ENCODE results near the gene AUTS2. TPM values are rescaled to one million over a fixed set of nuclear protein-coding genes. Genes with fewer than 3 reads are reported as not detected.

AUTS2 gene
- total RNA-seq, 4 donors from 2014 or later, result 14.9 to 27.2 (median 17.5) TPM

DNA sequence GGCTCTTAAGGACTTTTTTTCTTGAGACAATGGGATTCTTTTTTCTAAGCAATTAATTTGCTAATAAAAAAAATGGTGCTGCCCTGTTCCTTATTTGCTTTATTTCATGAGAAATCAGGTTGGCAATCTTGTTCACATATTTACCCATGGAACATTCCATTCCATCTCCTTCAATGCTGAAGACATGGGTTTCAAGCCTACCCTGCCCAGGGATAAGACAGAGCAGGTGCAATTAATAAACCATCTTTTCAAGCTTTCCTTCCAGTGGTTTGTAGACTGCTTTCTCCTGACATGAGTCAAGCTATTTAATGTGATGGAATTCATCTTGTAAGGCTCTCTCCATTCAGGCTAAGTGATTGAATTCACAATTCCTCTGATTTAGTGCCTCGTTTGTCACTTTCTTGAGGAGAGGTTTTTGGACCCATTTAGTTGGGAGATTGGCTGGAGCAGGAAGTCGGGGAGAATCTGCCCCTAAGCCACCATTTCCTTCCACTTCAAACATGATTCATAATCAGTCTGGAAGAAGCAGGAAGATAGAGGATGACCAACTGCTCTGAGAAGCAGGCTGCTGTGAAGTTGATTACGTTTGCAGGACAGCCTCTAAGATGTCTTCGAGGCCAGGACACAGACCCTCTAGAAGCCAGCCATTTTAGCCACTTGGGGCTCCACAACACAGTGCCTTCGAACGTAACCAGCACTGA lies 981.3 kb downstream of the AUTS2 start:
- WGBS, 2 donors, result 87 to 90% methylated on average over 6 of the region's 6 CpGs
- no peak for TF ChIP-seq POLR2A (IDR thresholded peaks at IDR 0.05)
- no peak for TF ChIP-seq CTCF (IDR thresholded peaks at IDR 0.05)
- no peaks in the 10 kb centered on the region for H3K27me3 ChIP-seq

GRCh38 chr7:70580161-70580560 lies 981.9 kb downstream of the AUTS2 start:
- H3K9me3 ChIP-seq, result no peaks in the 10 kb centered on the region
- TF ChIP-seq POLR2A (IDR thresholded peaks at IDR 0.05) (no peak), CTCF (IDR thresholded peaks at IDR 0.05) (no peak)
- H3K4me3 ChIP-seq (replicated peaks in 1 of 3), result no peak overlapping the region
- intact Hi-C loops (cut with DNase I), result no loop called here
- H3K4me1 ChIP-seq, result no peaks in the 10 kb centered on the region
- no peak for DNase-seq
- H3K27ac ChIP-seq, result no peak overlapping the region
- H3K27me3 ChIP-seq, result no peaks in the 10 kb centered on the region
- no peaks in the 10 kb centered on the region for H3K36me3 ChIP-seq
- 85 to 89% methylated on average over 6 of the region's 6 CpGs for WGBS, 2 donors

More for the DNA sequence above, 981.3 kb downstream of the AUTS2 start:
- no peak overlapping the region for H3K27ac ChIP-seq
- no peaks in the 10 kb centered on the region for H3K4me1 ChIP-seq
- no peaks in the 10 kb centered on the region for H3K9me3 ChIP-seq
- DNase-seq, result no peak
- intact Hi-C loops (cut with DNase I), result no loop called here
- H3K36me3 ChIP-seq, result no peaks in the 10 kb centered on the region
- no peak overlapping the region for H3K4me3 ChIP-seq (replicated peaks in 1 of 3)

- no peak overlapping the region for H3K27ac ChIP-seq
- TF ChIP-seq POLR2A (IDR thresholded peaks at IDR 0.05) (no peak), CTCF (IDR thresholded peaks at IDR 0.05) (no peak)
- intact Hi-C loops (cut with DNase I), result no loop called here
- DNase-seq, result no peak
- no peak overlapping the region for H3K4me3 ChIP-seq (replicated peaks in 1 of 3)
- H3K9me3 ChIP-seq, result no peaks in the 10 kb centered on the region
- 83 to 89% methylated on average over 18 of the region's 18 CpGs for WGBS, 2 donors
- no peaks in the 10 kb centered on the region for H3K36me3 ChIP-seq
- H3K27me3 ChIP-seq, result no peaks in the 10 kb centered on the region
- H3K4me1 ChIP-seq, result no peaks in the 10 kb centered on the region
Observed at GRCh38 chr7:70582927-70583895, 984.9 kb downstream of the AUTS2 start.

DNA sequence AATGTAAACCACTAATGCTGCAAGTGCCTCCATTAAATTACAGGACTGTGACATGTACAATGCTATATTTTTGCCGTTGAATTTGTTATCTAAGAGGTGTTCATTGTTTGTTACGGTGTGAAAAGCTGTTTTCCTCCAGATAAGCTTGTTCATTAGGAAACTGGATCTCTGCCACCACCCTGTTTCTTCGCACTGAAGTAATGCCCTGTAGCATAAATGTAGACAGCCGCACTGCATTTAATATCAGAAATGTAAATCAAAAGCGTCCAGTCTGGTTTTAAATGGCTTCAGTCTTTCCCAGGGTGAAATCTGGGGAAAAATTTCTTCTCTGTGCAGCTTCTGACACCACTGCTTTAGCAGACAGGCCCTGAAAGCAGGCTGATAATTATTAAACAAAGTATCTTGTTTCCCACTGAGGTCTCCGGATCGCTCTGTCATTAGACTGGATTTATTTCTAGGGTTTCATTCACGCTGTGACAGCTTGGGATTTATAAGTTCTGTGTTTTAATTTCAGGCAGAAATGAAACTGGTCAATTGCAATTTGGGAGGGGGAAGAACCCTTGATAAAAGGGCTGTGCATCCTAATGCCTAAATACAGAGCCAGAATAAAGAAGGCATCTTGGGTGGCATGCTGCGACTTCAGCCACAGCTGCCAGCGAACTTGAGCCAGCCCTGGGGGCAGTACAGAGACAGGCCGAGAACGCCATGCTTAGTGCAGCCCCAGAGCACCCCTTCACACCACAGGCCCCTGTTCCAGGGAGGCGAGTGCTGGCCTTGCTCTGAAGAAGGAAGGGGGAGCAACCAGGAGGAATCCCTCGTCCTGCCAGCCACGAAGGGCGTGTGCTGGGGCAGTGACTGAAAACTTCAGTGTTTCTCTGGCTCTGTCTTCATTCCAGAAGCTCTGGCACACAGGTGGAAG lies 985.9 kb downstream of the AUTS2 start:
- no peaks in the 10 kb centered on the region for H3K9me3 ChIP-seq
- no peaks in the 10 kb centered on the region for H3K36me3 ChIP-seq
- intact Hi-C loops (cut with DNase I), result no loop called here
- H3K27ac ChIP-seq, result no peak overlapping the region
- no peak overlapping the region for H3K4me3 ChIP-seq (replicated peaks in 1 of 3)
- no peaks in the 10 kb centered on the region for H3K4me1 ChIP-seq
- H3K27me3 ChIP-seq, result no peaks in the 10 kb centered on the region
- TF ChIP-seq POLR2A (IDR thresholded peaks at IDR 0.05), result no peak
- TF ChIP-seq CTCF (IDR thresholded peaks at IDR 0.05), result no peak
- 90 to 95% methylated on average over 15 to 16 of the region's 16 CpGs for WGBS, 2 donors
- DNase-seq, result no peak

All from thyroid gland (tissue), 4 donors.